HG03432 (cell line): ENCODE data around the gene PRDM11.
A peak's percentile ranks its signal among the peaks of the same experiment; 100 is the strongest.

Experiments
- ATAC-seq: cut with Tn5 transposase; IDR thresholded peaks from one replicate; pipeline ENCODE4 v1.9.1; 2021; ENCODE audit warnings: mild to moderate bottlenecking, moderate library complexity; ENCODE audit not compliant: unreplicated experiment

Gene PRDM11

GRCh38 chr11:45141171-45141570 lies 5.3 kb upstream of the PRDM11 start:
- ATAC-seq, result no peak

- no peak for ATAC-seq
Measured at GRCh38 chr11:45141631-45142030, 4.8 kb upstream of the PRDM11 start.

GRCh38 chr11:45142241-45143055 lies 4.0 kb upstream of the PRDM11 start:
- no peak for ATAC-seq

- no peak for ATAC-seq
Measured at GRCh38 chr11:45143494-45143893, 2.9 kb upstream of the PRDM11 start.

GRCh38 chr11:45144126-45145082 lies 2.0 kb upstream of the PRDM11 start:
- ATAC-seq, result no peak

- ATAC-seq, result no peak
Measured at GRCh38 chr11:45145083-45145378, 1.4 kb upstream of the PRDM11 start.

- no peak for ATAC-seq
Measured at GRCh38 chr11:45145379-45146071, 914 bp upstream of the PRDM11 start.

GRCh38 chr11:45147017-45147728 lies 734 bp downstream of the PRDM11 start:
- peak; percentile 99 for ATAC-seq

GRCh38 chr11:45147891-45148675 lies 1.6 kb downstream of the PRDM11 start:
- ATAC-seq, result no peak

GRCh38 chr11:45149483-45150056 lies 3.1 kb downstream of the PRDM11 start:
- ATAC-seq, result no peak

- ATAC-seq, result no peak
Measured at GRCh38 chr11:45150301-45150700, 3.9 kb downstream of the PRDM11 start.

- no peak for ATAC-seq
Measured at GRCh38 chr11:45150943-45151342, 4.5 kb downstream of the PRDM11 start.

GRCh38 chr11:45151362-45151982 lies 5.0 kb downstream of the PRDM11 start:
- ATAC-seq, result no peak

GRCh38 chr11:45152740-45153595 lies 6.5 kb downstream of the PRDM11 start:
- no peak for ATAC-seq

- no peak for ATAC-seq
Measured at GRCh38 chr11:45154276-45154675, 7.8 kb downstream of the PRDM11 start.

- ATAC-seq, result no peak
Measured at GRCh38 chr11:45155058-45155551, 8.7 kb downstream of the PRDM11 start.

GRCh38 chr11:45155627-45156180 lies 9.3 kb downstream of the PRDM11 start:
- no peak for ATAC-seq

GRCh38 chr11:45156201-45156600 lies 9.8 kb downstream of the PRDM11 start:
- no peak for ATAC-seq
